PC-9 (cell line): Measurements from ENCODE around the gene LIG4. TPM values are rescaled to one million over a fixed set of nuclear protein-coding genes. Genes with fewer than 3 reads are reported as not detected.

Source experiments
- Bru-seq: library from RNA; stranded (reverse); fragments of 400-500 nt; gene quantifications from one replicate; lab custom pipeline; 2021; lab: Mats Ljungman, UMichigan
- BruChase-seq, 2 experiments: library from RNA; stranded (reverse); fragments of 400-500 nt; gene quantifications; one replicate each; lab custom pipeline; 2021; lab: Mats Ljungman, UMichigan
- BruUV-seq: library from RNA; stranded (reverse); fragments of 400-500 nt; replicated peaks from 2 replicates; lab custom pipeline; 2021; lab: Mats Ljungman, UMichigan
- CTCF ChIA-PET: fragments of 300-600 bp; sonication (Branson Sonifier 250); formaldehyde crosslinking; loops from one replicate; lab custom pipeline; 2022; ENCODE audit warnings: antibody characterized with exemption; lab: Charles Lee
- POLR2A ChIA-PET: fragments of 300-600 bp; sonication (Branson Sonifier 250); formaldehyde crosslinking; loops from one replicate; lab custom pipeline; 2022; ENCODE audit warnings: antibody characterized with exemption; ENCODE audit not compliant: unreplicated experiment; lab: Charles Lee
- DNase-seq, 2 experiments: peaks; one replicate each; pipeline versions ENCODE4 v3.0.0 to v3.0.0-alpha.2; 2015 to 2022; ENCODE audit warnings: mixed read lengths in 1 of 2
- H2AFZ ChIP-seq: fragments of 200-600 bp; sonication (generic); 2 replicates; pipeline ENCODE4 v1.8.1; 2017; ENCODE audit warnings: antibody characterized with exemption
- H3F3A ChIP-seq: fragments of 200-600 bp; sonication (generic); 2 replicates; pipeline ENCODE4 v1.8.1; 2017; ENCODE audit warnings: antibody characterized with exemption, mild to moderate bottlenecking, low read depth; ENCODE audit not compliant: insufficient read depth
- H3K27ac ChIP-seq: fragments of 200-600 bp; sonication (generic); 2 replicates; pipeline ENCODE4 v1.6.1; 2016; ENCODE audit warnings: mixed run types
- H3K27me3 ChIP-seq: fragments of 200-600 bp; sonication (generic); 2 replicates; pipeline ENCODE4 v1.6.1; 2016; ENCODE audit warnings: low read depth, mixed run types; ENCODE audit not compliant: insufficient read depth
- H3K36me3 ChIP-seq: fragments of 200-600 bp; sonication (generic); 2 replicates; pipeline ENCODE4 v1.6.1; 2016; ENCODE audit warnings: low read depth, mixed run types
- H3K4me1 ChIP-seq: fragments of 200-600 bp; sonication (generic); replicated peaks from 2 replicates; pipeline ENCODE4 v1.6.1; 2016; ENCODE audit warnings: mixed run types; ENCODE audit not compliant: insufficient read depth
- H3K4me2 ChIP-seq: fragments of 200-600 bp; sonication (generic); 2 replicates; pipeline ENCODE4 v1.6.1; 2017; ENCODE audit warnings: mixed run types
- H3K4me3 ChIP-seq: fragments of 200-600 bp; sonication (generic); 2 replicates; pipeline ENCODE4 v1.6.1; 2016; ENCODE audit warnings: mixed run types
- H3K79me2 ChIP-seq: fragments of 200-600 bp; sonication (generic); 2 replicates; pipeline ENCODE4 v1.6.1; 2017; ENCODE audit warnings: low read depth, mixed run types
- H3K9me2 ChIP-seq: fragments of 200-600 bp; sonication (generic); 2 replicates; pipeline ENCODE4 v1.8.1; 2017; ENCODE audit warnings: mild to moderate bottlenecking; ENCODE audit not compliant: insufficient read depth
- H3K9me3 ChIP-seq: fragments of 200-600 bp; sonication (generic); 2 replicates; pipeline ENCODE4 v1.8.1; 2016; ENCODE audit warnings: low read depth; ENCODE audit not compliant: insufficient read depth
- H4K20me1 ChIP-seq: fragments of 200-600 bp; sonication (generic); 2 replicates; pipeline ENCODE4 v1.8.1; 2017; ENCODE audit not compliant: insufficient read depth
- CTCF ChIP-seq: fragments of 200-600 bp; sonication (generic); conservative IDR thresholded peaks from 2 replicates; pipeline ENCODE4 v1.6.1; 2017; ENCODE audit warnings: mixed run types, antibody characterized with exemption, mild to moderate bottlenecking, moderate library complexity
- EZH2 ChIP-seq: fragments of 200-600 bp; sonication (generic); IDR thresholded peaks from 2 replicates; pipeline ENCODE4 v1.8.0; 2017; ENCODE audit warnings: antibody characterized with exemption, low read depth
- intact Hi-C: fragments of 100-400 bp; cut with micrococcal nuclease; formaldehyde crosslinking; loops from one replicate; pipeline ENCODE4 v1.10.0; 2022; ENCODE audit not compliant: unreplicated experiment
- long read RNA-seq: library from polyadenylated mRNA; stranded (forward); transcript quantifications from one replicate; pipeline ENCODE4 v2.0.0, GENCODE V29; 2022
- total RNA-seq: library from RNA; stranded (reverse); gene quantifications from 2 replicates; pipeline ENCODE4 v1.2.3, GENCODE V29; 2021

The LIG4 gene
- 7.3 and 9.1 TPM in 2 replicates for total RNA-seq
- percentile 63 among the genes with signal in this experiment for Bru-seq, nascent RNA
- percentile 81 among the genes with signal in this experiment for BruChase-seq, experiment 1, labeled RNA remaining after a 2-hour chase
- BruChase-seq, experiment 2, labeled RNA remaining after a 6-hour chase, result percentile 74 among the genes with signal in this experiment
- long read RNA-seq, partial matches to known transcripts, result 0 of 11 reads
- long read RNA-seq, other reads (novel, unspliced or antisense), result 7 of 11 reads

DNA sequence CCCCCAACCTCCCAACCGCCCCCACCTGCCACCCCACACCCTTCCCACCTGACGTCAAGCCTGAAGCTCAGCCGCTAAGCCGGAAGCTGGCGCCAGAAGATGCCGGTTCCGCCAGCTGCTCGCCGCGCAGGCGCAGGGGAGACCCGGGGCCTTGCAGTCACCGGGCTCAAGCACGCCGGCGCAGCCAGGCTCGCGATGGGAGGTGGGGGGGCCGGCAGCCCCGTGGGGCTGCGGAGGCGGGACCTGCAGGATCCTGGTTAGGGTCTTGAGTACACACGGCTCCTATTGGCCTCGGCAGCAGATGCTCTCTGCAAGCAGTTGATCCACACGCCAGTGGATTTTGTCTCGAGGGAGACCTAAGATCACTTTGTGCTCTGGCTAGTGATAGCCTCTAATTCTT, at the start of gene LIG4:
Gene LIG4 (minus strand): TSS at position 101 of the 400 bp plus-strand sequence. CDS start 4,268 bp downstream, outside the sequence.
- Histone ChIP-seq H3K79me2 (peaks cover 40% of the 10 kb centered on the region), H3K27me3 (no peaks in the 10 kb centered on the region), H2AFZ (peak within 1 kb of the TSS; percentile 80), H3K9me2 (no peaks in the 10 kb centered on the region), H3F3A (peaks cover 8% of the 10 kb centered on the region), H3K4me1 (peaks cover 29% of the 10 kb centered on the region), H3K36me3 (peaks cover 10% of the 10 kb centered on the region; the same call in 1 of the 2 replicates), H3K27ac (no peak within 1 kb of the TSS), H3K9me3 (peaks cover 5% of the 10 kb centered on the region; the same call in 1 of the 2 replicates), H4K20me1 (peaks cover 13% of the 10 kb centered on the region), H3K4me2 (peak within 1 kb of the TSS; percentile 90), H3K4me3 (peak within 1 kb of the TSS; percentile 96)
- ChIA-PET CTCF (no interaction called here), POLR2A (no interaction called here)
- TF ChIP-seq EZH2 (no peak), CTCF (no peak)
- intact Hi-C loops, result no loop called here
- peak; percentile 81 to 84 for DNase-seq
- no TSS peak for BruUV-seq

GRCh38 chr13:108263621-108264355, 48.5 kb upstream of the LIG4 start:
- no peak overlapping the region for H3K27ac ChIP-seq
- no peaks in the 10 kb centered on the region for H3K79me2 ChIP-seq
- no peaks in the 10 kb centered on the region for H3K4me1 ChIP-seq
- H3F3A ChIP-seq, result no peaks in the 10 kb centered on the region; the same call in 1 of the 2 replicates
- no peak overlapping the region for H3K4me3 ChIP-seq
- H3K9me2 ChIP-seq, result no peaks in the 10 kb centered on the region
- H3K4me2 ChIP-seq, result no peak overlapping the region
- no peaks in the 10 kb centered on the region for H3K9me3 ChIP-seq
- no TSS peak for BruUV-seq
- CTCF ChIA-PET, result no interaction called here
- no peaks in the 10 kb centered on the region for H3K27me3 ChIP-seq
- no peaks in the 10 kb centered on the region for H3K36me3 ChIP-seq
- no peak overlapping the region for H2AFZ ChIP-seq
- intact Hi-C loops, result no loop called here
- DNase-seq, result no peak
- POLR2A ChIA-PET, result no interaction called here
- no peak for TF ChIP-seq CTCF
- TF ChIP-seq EZH2, result no peak
- H4K20me1 ChIP-seq, result no peaks in the 10 kb centered on the region

DNA sequence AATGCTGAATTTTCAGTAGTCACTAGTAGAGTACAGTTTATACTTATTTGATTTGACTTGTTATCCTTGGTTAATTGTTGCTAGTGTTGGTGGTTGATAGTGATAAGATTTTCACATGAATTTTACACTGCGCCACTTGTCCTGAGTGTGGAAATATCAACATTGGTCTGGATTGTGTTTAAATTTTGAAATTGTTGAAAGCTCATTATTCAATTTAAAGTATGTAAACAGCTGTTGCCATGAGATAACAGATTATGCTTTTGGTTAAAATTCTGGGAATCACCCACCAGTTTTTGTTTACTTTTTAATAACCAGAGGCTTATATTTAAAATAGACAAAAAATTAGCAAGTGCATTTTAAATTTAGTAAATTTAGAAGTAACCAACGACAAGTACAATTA, 41.9 kb upstream of the LIG4 start:
- ChIA-PET POLR2A (no interaction called here), CTCF (no interaction called here)
- Histone ChIP-seq H3K27me3 (no peaks in the 10 kb centered on the region), H3K9me3 (no peaks in the 10 kb centered on the region), H2AFZ (no peak overlapping the region), H3K4me3 (no peak overlapping the region), H3K79me2 (no peaks in the 10 kb centered on the region), H3K36me3 (no peaks in the 10 kb centered on the region), H3K4me2 (no peak overlapping the region), H3F3A (no peaks in the 10 kb centered on the region), H3K4me1 (no peaks in the 10 kb centered on the region), H4K20me1 (no peaks in the 10 kb centered on the region), H3K27ac (no peak overlapping the region), H3K9me2 (no peaks in the 10 kb centered on the region; the same call in 1 of the 2 replicates)
- intact Hi-C loops, result no loop called here
- no TSS peak for BruUV-seq
- no peak for DNase-seq
- TF ChIP-seq EZH2 (no peak), CTCF (no peak)
